ENCODE measurements around the gene SPAG17. TPM values are rescaled to one million over a fixed set of nuclear protein-coding genes. Genes with fewer than 3 reads are reported as not detected.

The SPAG17 gene
- total RNA-seq, 4 donors from 2014 or later, result not detected

- ATAC-seq, result peak in 1 of 2 donors; percentile 38
- TF ChIP-seq CTCF (IDR thresholded peaks at IDR 0.05 in 4 of 5, conservative IDR thresholded peaks at IDR 0.05 in 1 of 5), result no peak
- no peak for TF ChIP-seq POLR2A (IDR thresholded peaks at IDR 0.05)
- H3K36me3 ChIP-seq, result peaks cover 0 to 13% of the 10 kb centered on the region in 2 donors
- peaks cover 33 to 38% of the 10 kb centered on the region in 2 donors for H3K4me1 ChIP-seq
- peak overlapping the region; percentile 86 to 94 (median 93) for H3K27ac ChIP-seq
- in situ Hi-C loops (cut with MboI; ENCODE audit: low sequenced_read_pairs in 4 of 4) (no loop called here), intact Hi-C loops (cut with DNase I; ENCODE audit: low total_unique reads) (no loop called here)
- DNase-seq, result no peak
- H3K27me3 ChIP-seq, result no peaks in the 10 kb centered on the region
- H3K9me3 ChIP-seq, result no peaks in the 10 kb centered on the region
- peak overlapping the region; percentile 85 to 96 (median 94) for H3K4me3 ChIP-seq
Observed at GRCh38 chr1:117930484-117930883, 254.5 kb downstream of the SPAG17 start.

DNA sequence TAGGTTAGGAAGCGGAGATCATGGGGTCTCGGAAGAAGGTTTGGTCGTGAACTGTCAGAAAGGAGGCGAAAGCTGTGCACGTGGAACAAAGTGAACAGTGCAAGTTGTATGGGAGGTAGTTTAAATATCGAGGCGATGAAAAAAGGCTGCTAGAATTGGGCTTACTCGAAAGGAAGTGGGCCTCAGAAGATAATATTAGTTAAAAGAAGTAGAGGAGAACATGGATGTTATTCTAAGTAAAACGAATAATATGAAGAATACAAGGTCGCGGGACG lies 254.9 kb downstream of the SPAG17 start:
- DNase-seq (no peak), ATAC-seq (no peak)
- peaks cover 0 to 12% of the 10 kb centered on the region in 2 donors for H3K36me3 ChIP-seq
- H3K27me3 ChIP-seq, result no peaks in the 10 kb centered on the region
- TF ChIP-seq POLR2A (IDR thresholded peaks at IDR 0.05) (no peak), CTCF (IDR thresholded peaks at IDR 0.05 in 4 of 5, conservative IDR thresholded peaks at IDR 0.05 in 1 of 5) (no peak)
- no peaks in the 10 kb centered on the region for H3K9me3 ChIP-seq
- peak overlapping the region; percentile 85 to 96 (median 94) for H3K4me3 ChIP-seq
- peak overlapping the region; percentile 86 to 94 (median 93) for H3K27ac ChIP-seq
- intact Hi-C loops (cut with DNase I; ENCODE audit: low total_unique reads) (no loop called here), in situ Hi-C loops (cut with MboI; ENCODE audit: low sequenced_read_pairs in 4 of 4) (no loop called here)
- H3K4me1 ChIP-seq, result peaks cover 33 to 38% of the 10 kb centered on the region in 2 donors

DNA sequence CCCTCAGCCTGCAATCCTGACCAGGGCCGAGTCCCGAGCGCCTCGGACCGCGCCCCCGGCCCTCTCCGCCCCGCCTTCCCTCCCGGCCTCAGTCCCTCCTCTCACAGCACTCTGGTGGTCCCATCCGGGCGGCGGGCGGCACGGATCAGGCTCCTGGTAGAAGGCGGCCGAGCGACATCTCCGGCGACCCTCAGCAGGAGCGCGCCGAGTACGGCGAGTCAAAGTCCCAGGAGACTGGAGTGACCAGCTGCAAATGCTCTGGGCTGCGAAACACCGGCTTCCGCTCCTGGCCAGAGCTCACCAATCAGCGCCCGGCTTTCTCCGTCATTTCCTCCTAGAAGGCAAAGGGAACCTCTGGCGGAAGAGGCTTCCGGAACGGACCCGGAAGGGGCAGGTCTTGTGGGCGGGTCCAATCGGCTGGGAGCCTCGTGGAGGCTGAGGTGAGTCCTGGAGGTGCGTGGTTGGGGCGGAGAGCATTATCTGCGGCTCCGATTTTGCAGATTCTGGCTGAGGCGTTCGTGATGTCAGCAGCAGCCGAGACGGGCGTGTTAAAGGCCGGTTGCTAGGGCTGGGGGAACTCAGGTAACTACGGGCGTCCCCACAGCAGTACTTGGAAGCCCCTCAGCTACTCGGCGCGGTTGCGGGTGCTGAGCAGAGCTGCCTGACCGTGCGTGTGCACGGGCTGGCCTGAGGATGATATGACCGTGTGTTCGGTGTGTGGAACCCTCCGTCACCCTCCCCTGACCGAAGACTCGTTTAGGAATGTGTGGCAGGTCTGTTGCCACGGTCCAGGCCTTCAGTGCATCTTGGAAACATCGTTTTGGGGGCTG lies 255.5 kb downstream of the SPAG17 start, which contains the start of the genes GDAP2 and WDR3:
TSS of gene GDAP2 (minus strand) at position 279 of the 830 bp plus-strand sequence. CDS start 9,264 bp downstream, outside the sequence.
TSS of gene WDR3 (plus strand) at position 397 of the 830 bp plus-strand sequence. CDS start 3,581 bp downstream, outside the sequence.
- H3K4me1 ChIP-seq, result peaks cover 33 to 38% of the 10 kb centered on the region in 2 donors
- no peaks in the 10 kb centered on the region for H3K9me3 ChIP-seq
- ATAC-seq (peak; percentile 97 to 99), DNase-seq (peak; percentile 95)
- no peaks in the 10 kb centered on the region for H3K27me3 ChIP-seq
- in situ Hi-C loops (cut with MboI; ENCODE audit: low sequenced_read_pairs in 4 of 4) (no loop called here), intact Hi-C loops (cut with DNase I; ENCODE audit: low total_unique reads) (loop anchor here (5.0 kb wide), 1 partner anchor 562 kb away; the partner anchor contains the start of gene MAN1A2)
- no peak for TF ChIP-seq CTCF (IDR thresholded peaks at IDR 0.05 in 4 of 5, conservative IDR thresholded peaks at IDR 0.05 in 1 of 5)
- TF ChIP-seq POLR2A (IDR thresholded peaks at IDR 0.05), result peak; percentile 72 to 77
- H3K4me3 ChIP-seq, result peak within 1 kb of the TSS; percentile 85 to 96 (median 94)
- H3K27ac ChIP-seq, result peak within 1 kb of the TSS; percentile 86 to 94 (median 93)
- H3K36me3 ChIP-seq, result peaks cover 0 to 8% of the 10 kb centered on the region in 2 donors

- ATAC-seq, result peak; percentile 47 to 54
- H3K9me3 ChIP-seq, result no peaks in the 10 kb centered on the region
- TF ChIP-seq POLR2A (IDR thresholded peaks at IDR 0.05) (no peak), CTCF (IDR thresholded peaks at IDR 0.05 in 4 of 5, conservative IDR thresholded peaks at IDR 0.05 in 1 of 5) (no peak)
- DNase-seq, result peak; percentile 36 to 41
- intact Hi-C loops (cut with DNase I; ENCODE audit: low total_unique reads) (loop anchor here (5.0 kb wide), 1 partner anchor 562 kb away; the partner anchor contains the start of gene MAN1A2), in situ Hi-C loops (cut with MboI; ENCODE audit: low sequenced_read_pairs in 4 of 4) (no loop called here)
- H3K27me3 ChIP-seq, result no peaks in the 10 kb centered on the region
- peaks cover 33 to 38% of the 10 kb centered on the region in 2 donors for H3K4me1 ChIP-seq
- H3K27ac ChIP-seq, result peak overlapping the region; percentile 86 to 94 (median 93)
- peak overlapping the region; percentile 85 to 96 (median 94) for H3K4me3 ChIP-seq
- peaks cover 0 to 1% of the 10 kb centered on the region in 2 donors for H3K36me3 ChIP-seq
Observed at GRCh38 chr1:117928881-117929342, 256.1 kb downstream of the SPAG17 start.

All from gastrocnemius medialis (tissue), 4 donors.